NCI-H187 (cell line): ENCODE measurements around the gene MAMLD1.
"Not testable (repeated sequence)": the region's sequence is repeated elsewhere in the genome, so short reads cannot be mapped to it uniquely, and the experiment has no call there.

Source experiments
- DNase-seq, 2 experiments: peaks; one replicate each; lab custom pipeline; 2025; lab: John Stamatoyannopoulos, UW

MAMLD1 gene

GRCh38 chrX:150362599-150363481 lies at the start of gene MAMLD1:
Gene MAMLD1 (plus strand): TSS chrX:150363317. CDS start chrX:150445517, 82,200 bp downstream.
- DNase-seq: peak in 1 of 2 experiments; percentile 50

- no peak for DNase-seq
Observed at GRCh38 chrX:150313514-150313913, 49.6 kb upstream of the MAMLD1 start.

- DNase-seq: no peak
Observed at GRCh38 chrX:150314186-150314585, 48.9 kb upstream of the MAMLD1 start.

DNA sequence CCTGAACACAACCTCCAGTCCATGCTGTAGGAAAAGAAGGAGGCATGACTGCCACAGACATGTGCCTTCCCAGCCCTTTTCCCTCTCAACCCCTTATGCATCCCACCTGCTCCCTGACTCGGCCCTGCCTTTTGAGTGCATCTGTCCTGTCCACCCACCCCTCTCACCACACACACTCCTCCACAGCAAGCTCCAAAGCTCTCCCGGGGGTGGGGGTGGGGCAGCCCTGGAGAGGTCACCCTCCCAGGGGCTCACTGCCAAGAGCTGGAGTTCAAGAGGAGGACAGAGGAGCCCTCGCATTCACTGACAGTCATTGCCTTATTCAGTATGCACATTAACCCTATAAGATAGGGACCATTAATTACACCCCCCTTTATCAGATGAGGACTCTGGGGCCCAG lies 46.6 kb upstream of the MAMLD1 start:
- DNase-seq: no peak

DNA sequence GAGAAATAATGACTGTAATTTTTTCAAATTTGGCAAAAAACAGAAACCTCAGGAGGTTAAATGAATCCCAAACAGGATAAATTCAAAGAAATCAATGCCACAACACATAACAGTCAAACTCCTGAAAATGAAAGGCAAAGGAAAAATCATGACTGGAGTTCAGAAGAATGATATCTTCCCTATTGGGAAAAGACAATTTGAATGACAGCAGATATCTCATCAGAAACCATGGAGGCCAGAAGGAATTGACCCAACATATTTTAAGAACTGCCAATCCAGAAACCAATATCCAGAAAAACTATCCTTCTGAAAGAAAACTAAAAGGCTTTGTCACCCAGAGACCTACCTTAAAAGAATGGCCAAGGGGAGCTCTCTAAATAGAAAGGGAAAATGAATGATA lies 40.1 kb upstream of the MAMLD1 start:
- no peak for DNase-seq

DNA sequence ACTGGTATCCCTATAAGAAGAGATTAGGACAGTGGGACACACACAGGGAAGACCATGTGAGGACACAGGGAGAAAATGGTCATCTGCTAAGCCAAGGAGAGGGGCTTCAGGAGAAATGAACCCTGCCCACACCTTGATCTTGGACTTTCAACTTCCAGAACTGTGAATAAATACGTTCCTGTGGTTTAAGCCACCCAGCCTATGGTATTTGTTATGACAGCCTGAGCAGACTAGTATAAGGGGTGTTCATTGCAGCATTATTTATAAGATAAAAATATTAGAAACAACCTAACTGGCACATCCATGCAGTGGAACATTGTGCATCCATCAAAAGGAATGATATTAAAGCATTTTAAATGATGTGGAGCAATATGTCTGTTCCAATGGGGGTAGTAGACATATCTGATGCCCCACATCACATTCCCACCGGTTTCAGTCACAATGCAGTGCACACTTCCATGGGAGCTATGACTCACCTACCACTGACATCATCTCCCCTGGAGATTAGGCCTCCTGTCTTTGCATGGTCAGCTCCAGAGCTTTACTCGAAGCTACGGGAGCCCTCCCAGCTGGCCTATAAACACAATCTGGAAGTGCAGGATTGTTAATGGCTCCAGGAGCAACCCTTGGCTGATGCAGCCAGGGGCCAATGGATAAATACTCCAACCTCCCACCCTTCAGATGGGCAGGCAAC lies 38.9 kb upstream of the MAMLD1 start:
- no peak for DNase-seq

DNA sequence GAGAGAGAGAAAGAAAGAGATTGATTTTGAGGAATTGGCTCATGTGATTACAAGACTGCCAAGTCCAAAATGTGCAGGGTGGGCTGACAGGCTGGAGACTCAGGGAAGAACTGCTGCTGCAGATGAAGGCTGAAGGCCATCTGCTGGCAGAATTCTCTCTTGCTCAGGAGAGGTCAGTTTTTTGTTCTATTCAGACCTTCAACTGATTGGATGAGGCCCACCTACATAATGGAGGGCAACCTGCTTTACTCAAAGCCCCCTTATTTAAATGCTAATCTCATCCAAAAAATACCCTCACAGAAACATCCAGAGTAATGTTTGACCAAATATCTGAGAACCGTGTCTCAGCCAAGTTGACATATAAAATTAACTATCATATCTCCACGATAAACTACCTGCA lies 38.2 kb upstream of the MAMLD1 start:
- no peak for DNase-seq

DNA sequence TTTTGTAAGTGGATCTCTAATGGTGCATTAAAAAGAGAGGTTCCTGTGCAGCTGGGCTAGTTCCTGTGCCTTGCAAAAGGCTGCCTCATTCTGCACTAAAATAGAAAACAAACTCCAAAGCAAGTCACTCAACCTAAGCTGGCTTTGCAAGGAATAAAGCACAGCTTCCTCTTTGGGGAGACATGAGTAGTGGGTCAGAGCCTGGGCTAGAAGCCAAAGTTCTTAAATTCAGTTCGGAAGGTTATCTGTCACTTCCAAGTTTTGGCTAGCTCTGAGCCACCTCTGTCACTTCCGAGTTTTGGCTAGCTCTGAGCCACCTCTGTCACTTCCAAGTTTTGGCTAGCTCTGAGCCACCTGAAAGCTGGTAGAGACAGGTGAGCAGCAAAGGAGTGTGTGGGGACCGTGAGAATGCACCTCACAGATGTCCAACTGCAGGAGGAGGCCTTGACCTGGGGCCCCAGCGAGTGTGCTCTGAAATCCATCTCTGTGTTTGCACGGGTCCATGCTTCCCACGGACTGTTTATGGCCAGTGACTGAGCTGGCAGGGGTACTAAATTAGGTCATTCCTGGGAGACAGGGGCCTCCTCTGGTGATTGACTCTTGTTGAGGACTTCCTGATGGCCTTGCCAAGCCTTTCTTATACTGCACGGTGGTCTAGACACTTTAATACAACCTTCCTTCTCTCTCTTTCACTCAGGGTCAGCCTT lies 36.4 kb upstream of the MAMLD1 start:
- no peak for DNase-seq

DNA sequence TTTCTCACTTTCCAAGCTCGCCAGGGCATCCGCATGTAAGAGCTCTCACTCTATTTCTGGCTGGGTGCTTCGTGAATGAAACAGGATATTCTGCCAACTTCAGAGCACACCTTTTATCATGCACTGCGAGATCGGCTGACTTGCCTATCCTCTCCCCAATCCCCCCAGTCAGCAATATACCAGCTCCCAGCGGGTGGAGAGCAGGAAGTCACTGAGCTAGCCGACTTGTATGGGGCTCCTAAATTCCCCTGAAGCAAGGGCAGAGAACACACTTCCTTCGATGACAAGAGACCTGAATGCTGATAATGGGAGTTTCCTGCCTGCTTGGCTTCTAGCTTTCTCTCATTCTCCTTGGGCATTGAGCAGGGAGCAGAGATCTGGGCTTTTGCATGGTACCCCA lies 33.8 kb upstream of the MAMLD1 start:
- DNase-seq: no peak

DNA sequence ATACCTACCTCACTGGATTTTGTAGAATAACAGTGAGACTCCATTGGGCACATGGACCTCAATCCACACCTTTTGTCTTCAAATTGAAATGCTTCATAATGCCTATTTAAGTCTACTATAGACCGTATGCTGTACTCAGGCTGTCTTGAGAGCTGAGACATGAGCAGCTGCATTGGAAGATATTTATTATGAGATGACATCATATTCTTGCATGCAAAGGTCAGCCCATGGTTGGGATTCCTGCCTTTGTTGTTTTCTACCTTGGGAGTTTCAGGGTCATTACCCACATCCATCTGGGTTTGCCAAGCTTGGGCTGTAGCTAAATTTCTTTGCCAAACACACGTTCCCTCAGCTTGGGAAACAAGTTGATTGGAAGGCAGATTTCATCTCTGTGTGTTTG lies 33.2 kb upstream of the MAMLD1 start:
- no peak for DNase-seq

DNA sequence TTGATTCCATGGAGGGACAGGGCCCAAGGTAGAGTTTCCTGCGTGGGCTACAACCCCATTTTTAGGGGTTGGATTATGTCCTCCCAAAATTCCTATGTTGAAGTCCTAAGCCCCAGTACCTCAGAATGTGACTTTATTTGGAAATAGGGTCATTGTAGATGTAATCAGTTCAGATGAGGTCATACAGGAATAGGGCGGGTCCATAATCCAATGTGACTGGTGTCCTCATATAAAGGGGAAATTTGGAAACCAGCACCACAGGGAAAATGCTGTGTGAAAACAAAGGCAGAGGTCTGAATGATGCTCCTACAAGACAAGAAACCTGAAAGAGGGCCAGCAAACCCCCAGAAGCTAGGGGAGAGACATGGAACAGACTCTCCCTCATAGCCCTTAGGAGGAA lies 31.1 kb upstream of the MAMLD1 start:
- DNase-seq: no peak

DNA sequence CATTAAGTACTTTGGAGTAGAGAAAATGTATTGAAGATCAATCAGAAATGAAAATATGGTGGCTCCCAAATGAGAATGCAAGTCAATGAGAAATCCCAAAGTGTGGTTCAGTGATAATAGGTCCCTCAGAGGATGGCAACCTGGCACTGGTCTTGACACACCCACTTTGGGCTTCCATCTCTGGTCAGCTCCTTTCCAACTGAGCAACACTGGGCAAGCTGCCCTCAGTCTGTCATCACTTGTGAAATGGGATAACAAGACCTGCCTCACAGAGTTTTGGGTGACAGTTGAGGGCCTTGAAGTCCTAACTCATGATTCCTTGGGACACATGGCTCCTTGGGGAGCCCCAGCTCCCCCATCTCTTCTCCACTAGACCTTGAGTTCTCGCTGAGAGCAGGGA lies 29.0 kb upstream of the MAMLD1 start:
- DNase-seq: no peak

DNA sequence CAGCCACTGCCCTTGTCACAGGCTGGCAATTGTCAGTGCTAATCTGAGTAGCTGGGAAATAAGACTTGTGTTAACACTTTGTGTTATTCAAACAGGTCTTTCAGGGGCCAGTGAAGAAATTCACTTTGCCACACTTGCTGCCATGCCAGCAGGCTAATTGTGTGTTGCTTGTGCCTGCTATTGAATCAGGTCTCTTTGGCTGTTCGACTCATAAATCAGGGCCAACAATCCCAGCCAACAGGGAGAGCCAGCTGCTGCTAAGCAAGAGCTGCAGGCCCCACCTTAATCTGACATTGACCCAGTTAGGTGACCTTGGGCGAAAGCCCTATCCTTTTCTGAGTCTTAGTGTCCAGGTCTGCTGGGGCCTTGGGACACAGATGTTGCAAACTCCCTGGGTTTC lies 28.1 kb upstream of the MAMLD1 start:
- no peak for DNase-seq

DNA sequence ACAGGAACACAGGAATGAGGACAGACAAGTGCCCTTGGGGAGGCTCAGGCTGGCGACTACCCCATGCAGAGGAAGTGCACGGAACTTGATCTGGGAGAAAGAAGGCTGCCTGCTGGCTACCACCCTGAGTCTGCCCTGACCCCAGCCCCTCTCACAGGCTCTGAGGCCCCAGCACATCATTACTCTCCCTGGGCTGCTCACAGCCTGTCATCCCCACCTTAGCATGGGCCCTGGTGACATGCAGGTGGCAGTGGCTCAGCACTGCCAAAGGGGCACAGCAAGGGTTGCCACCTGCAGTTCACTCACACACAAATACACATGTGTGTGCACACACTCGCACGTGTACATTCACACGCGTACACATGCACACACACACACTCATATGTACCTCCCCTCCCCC lies 26.1 kb upstream of the MAMLD1 start:
- no peak for DNase-seq

GRCh38 chrX:150337536-150337935 lies 25.6 kb upstream of the MAMLD1 start:
- no peak for DNase-seq

GRCh38 chrX:150338615-150339014 lies 24.5 kb upstream of the MAMLD1 start:
- DNase-seq: no peak

DNA sequence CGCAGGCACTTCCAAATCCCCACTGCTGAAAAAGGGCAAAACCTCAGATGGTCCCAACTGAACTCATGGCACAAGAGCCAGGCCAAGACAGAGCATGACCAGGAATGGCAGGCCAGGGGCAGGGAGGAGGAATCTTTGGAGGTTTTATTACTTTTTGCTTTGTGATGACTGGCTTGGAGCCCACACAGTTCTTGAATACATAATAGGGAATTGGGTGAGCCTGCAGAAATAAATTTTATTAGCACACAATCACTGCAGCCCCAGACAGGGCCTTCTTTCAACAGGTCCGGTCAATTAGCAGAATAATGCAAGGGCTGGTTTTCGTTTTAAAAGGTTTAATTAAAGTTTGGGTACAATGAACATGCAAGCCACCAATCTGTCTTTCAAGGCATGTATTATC lies 23.4 kb upstream of the MAMLD1 start:
- DNase-seq: no peak

DNA sequence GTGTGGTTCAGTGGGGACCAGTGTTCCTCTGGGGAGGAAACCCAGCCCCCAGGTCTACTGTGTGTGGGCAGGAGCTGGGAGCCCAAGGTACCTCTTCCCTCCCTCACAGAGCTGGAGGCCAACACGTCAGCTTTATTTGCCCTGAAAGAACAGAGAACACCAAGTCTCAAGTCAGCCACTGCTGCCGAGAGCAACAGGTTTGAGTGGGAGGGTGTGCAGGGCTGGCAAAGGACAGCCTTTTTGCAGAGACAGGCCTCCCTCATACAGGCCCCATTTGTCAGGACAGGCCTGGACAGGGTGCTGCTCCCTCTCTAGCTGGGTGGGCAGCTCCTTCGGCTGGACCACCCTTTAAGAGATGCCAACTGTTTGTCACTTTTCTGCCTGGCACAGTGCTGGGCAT lies 22.8 kb upstream of the MAMLD1 start:
- not testable (repeated sequence) for DNase-seq

- DNase-seq: no peak
Observed at GRCh38 chrX:150347471-150347870, 15.6 kb upstream of the MAMLD1 start.

- peak in 1 of 2 experiments; percentile 38 for DNase-seq
Observed at GRCh38 chrX:150348365-150348764, 14.8 kb upstream of the MAMLD1 start.

DNA sequence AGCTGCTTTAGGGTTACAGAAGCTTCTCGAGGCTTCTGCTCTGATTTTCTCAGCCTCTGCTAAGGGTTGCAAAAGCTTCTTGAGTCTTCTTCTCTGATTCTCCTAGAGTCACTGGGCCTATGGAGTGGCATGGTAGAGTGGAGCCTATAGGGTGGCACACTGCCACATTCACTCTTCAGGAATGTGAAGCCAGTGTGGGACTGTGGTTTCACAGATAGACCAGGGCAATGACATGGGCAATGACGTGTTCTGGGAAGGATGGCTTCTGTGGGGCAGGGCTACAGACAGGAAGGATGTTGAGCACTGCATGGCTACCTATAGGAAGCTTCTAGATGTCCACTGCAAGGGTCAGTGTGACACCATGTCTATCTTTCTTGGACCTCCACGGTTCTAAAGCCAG lies 11.0 kb upstream of the MAMLD1 start:
- no peak for DNase-seq

- no peak for DNase-seq
Observed at GRCh38 chrX:150352581-150352980, 10.5 kb upstream of the MAMLD1 start.

DNA sequence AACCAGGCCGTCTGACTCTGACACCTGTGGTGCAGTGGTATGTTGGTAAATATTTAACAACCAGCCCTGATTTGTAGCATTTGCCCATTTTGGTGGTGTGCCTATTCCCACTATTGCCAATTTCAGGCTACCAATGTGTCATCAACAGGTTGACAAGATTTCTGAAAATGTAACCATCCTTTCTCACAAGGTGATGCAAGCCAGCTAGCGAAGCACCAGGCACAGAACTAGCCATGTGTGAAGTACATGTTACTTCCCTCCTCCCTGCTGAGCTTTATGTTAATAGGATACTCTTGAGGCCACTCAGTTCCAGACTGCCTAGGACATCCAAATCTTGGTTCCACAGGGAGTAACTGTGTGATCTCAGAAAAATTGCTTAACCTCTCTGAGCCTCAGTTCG lies 7.2 kb upstream of the MAMLD1 start:
- no peak for DNase-seq
